ENCODE measurements around the gene SNX24. TPM values are rescaled to one million over a fixed set of nuclear protein-coding genes. Genes with fewer than 3 reads are reported as not detected.

Gene SNX24
- total and polyA plus RNA-seq, 2 donors (not counting 1 experiment from before 2014, with no cell fraction given), result 13.4 to 22.3 TPM

- H3K27me3 ChIP-seq (ENCODE audit: control insufficient read depth, insufficient read depth, low read length), result no peaks in the 10 kb centered on the region
- H2AFZ ChIP-seq (ENCODE audit: low read length), result no peak overlapping the region
- H3K4me2 ChIP-seq (ENCODE audit: extremely low read depth, insufficient read depth, low read length), result no peak overlapping the region
- no peaks in the 10 kb centered on the region for H3K36me3 ChIP-seq (ENCODE audit: control insufficient read depth, insufficient read depth, low read length)
- H3K9me3 ChIP-seq (ENCODE audit: control insufficient read depth, insufficient read depth, low read depth, low read length), result no peaks in the 10 kb centered on the region
- H3K79me2 ChIP-seq (ENCODE audit: control insufficient read depth, insufficient read depth, low read length), result no peaks in the 10 kb centered on the region
- no peak for TF ChIP-seq EZH2 (IDR thresholded peaks at IDR 0.05; ENCODE audit: low read length, missing control alignments)
- TF ChIP-seq CTCF (conservative IDR thresholded peaks at IDR 0.05 in 1 of 2, IDR thresholded peaks at IDR 0.05 in 1 of 2; ENCODE audit: low read depth in 1 of 2, low read length in 2 of 2), result no peak
- H3K27ac ChIP-seq (ENCODE audit: insufficient read depth, low read length), result no peak overlapping the region
- no peak overlapping the region for H3K4me3 ChIP-seq (replicated peaks in 1 of 4; ENCODE audit: control extremely low read depth in 1 of 4, insufficient read depth in 1 of 4, low read depth in 3 of 4, low read length in 4 of 4)
- H3K4me1 ChIP-seq (ENCODE audit: control insufficient read depth, extremely low read depth, insufficient read depth, low read length), result no peaks in the 10 kb centered on the region
- no peak for DNase-seq (ENCODE audit: low read depth in 2 of 2)
- no peaks in the 10 kb centered on the region for H4K20me1 ChIP-seq (ENCODE audit: control insufficient read depth, extremely low read depth, insufficient read depth, low read length)
- no peak overlapping the region for H3K9ac ChIP-seq (ENCODE audit: insufficient read depth, low read length)
Observed at GRCh38 chr5:123012321-123012720, 166.9 kb downstream of the SNX24 start.

GRCh38 chr5:123014689-123015088, 169.3 kb downstream of the SNX24 start:
- TF ChIP-seq EZH2 (IDR thresholded peaks at IDR 0.05; ENCODE audit: low read length, missing control alignments) (no peak), CTCF (conservative IDR thresholded peaks at IDR 0.05 in 1 of 2, IDR thresholded peaks at IDR 0.05 in 1 of 2; ENCODE audit: low read depth in 1 of 2, low read length in 2 of 2) (no peak)
- no peak overlapping the region for H2AFZ ChIP-seq (ENCODE audit: low read length)
- H3K27me3 ChIP-seq (ENCODE audit: control insufficient read depth, insufficient read depth, low read length), result no peaks in the 10 kb centered on the region
- no peaks in the 10 kb centered on the region for H3K9me3 ChIP-seq (ENCODE audit: control insufficient read depth, insufficient read depth, low read depth, low read length)
- H3K27ac ChIP-seq (ENCODE audit: insufficient read depth, low read length), result no peak overlapping the region
- H3K36me3 ChIP-seq (ENCODE audit: control insufficient read depth, insufficient read depth, low read length), result no peaks in the 10 kb centered on the region
- DNase-seq (ENCODE audit: low read depth in 2 of 2), result no peak
- no peak overlapping the region for H3K4me3 ChIP-seq (replicated peaks in 1 of 4; ENCODE audit: control extremely low read depth in 1 of 4, insufficient read depth in 1 of 4, low read depth in 3 of 4, low read length in 4 of 4)
- H4K20me1 ChIP-seq (ENCODE audit: control insufficient read depth, extremely low read depth, insufficient read depth, low read length), result no peaks in the 10 kb centered on the region
- H3K4me1 ChIP-seq (ENCODE audit: control insufficient read depth, extremely low read depth, insufficient read depth, low read length), result no peaks in the 10 kb centered on the region
- no peak overlapping the region for H3K9ac ChIP-seq (ENCODE audit: insufficient read depth, low read length)
- no peaks in the 10 kb centered on the region for H3K79me2 ChIP-seq (ENCODE audit: control insufficient read depth, insufficient read depth, low read length)
- no peak overlapping the region for H3K4me2 ChIP-seq (ENCODE audit: extremely low read depth, insufficient read depth, low read length)

GRCh38 chr5:123028222-123028621, 182.8 kb downstream of the SNX24 start:
- DNase-seq (ENCODE audit: low read depth in 2 of 2), result no peak
- no peak for TF ChIP-seq EZH2 (IDR thresholded peaks at IDR 0.05; ENCODE audit: low read length, missing control alignments)
- no peak for TF ChIP-seq CTCF (conservative IDR thresholded peaks at IDR 0.05 in 1 of 2, IDR thresholded peaks at IDR 0.05 in 1 of 2; ENCODE audit: low read depth in 1 of 2, low read length in 2 of 2)

More at GRCh38 chr5:123028222-123028621, 182.8 kb downstream of the SNX24 start:
- Histone ChIP-seq H4K20me1 (ENCODE audit: control insufficient read depth, extremely low read depth, insufficient read depth, low read length) (no peaks in the 10 kb centered on the region), H3K4me2 (ENCODE audit: extremely low read depth, insufficient read depth, low read length) (no peak overlapping the region), H2AFZ (ENCODE audit: low read length) (no peak overlapping the region), H3K9ac (ENCODE audit: insufficient read depth, low read length) (no peak overlapping the region), H3K27ac (ENCODE audit: insufficient read depth, low read length) (no peak overlapping the region), H3K79me2 (ENCODE audit: control insufficient read depth, insufficient read depth, low read length) (no peaks in the 10 kb centered on the region), H3K4me3 (replicated peaks in 1 of 4; ENCODE audit: control extremely low read depth in 1 of 4, insufficient read depth in 1 of 4, low read depth in 3 of 4, low read length in 4 of 4) (no peak overlapping the region), H3K9me3 (ENCODE audit: control insufficient read depth, insufficient read depth, low read depth, low read length) (no peaks in the 10 kb centered on the region), H3K4me1 (ENCODE audit: control insufficient read depth, extremely low read depth, insufficient read depth, low read length) (no peaks in the 10 kb centered on the region), H3K36me3 (ENCODE audit: control insufficient read depth, insufficient read depth, low read length) (peaks cover 10% of the 10 kb centered on the region), H3K27me3 (ENCODE audit: control insufficient read depth, insufficient read depth, low read length) (no peaks in the 10 kb centered on the region)
